ENCODE results near the gene FAM20A. TPM values are rescaled to one million over a fixed set of nuclear protein-coding genes. Genes with fewer than 3 reads are reported as not detected.
A peak's percentile ranks its signal among the peaks of the same experiment; 100 is the strongest.

FAM20A gene
- total and polyA plus RNA-seq, 4 donors = 14.9 to 72.0 (median 58.6) TPM

DNA sequence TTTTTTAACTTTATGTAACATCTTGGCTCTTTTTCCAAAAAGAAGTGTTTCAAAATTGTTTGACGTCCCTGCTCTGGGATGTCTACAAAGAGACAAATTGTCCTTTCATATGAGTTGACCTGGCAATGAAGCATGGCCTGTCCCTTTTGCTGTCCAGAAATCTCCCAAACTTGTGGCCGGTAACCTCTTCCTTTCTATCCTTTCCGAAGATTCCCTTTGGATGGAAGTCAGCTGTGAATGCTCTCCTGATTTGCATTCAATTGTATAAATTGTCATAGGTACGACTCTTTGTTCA, 40.9 kb upstream of the FAM20A start:
- H3K9me3 ChIP-seq (ENCODE audit: control insufficient read depth in 4 of 4, low read length in 3 of 4) = no peaks in the 10 kb centered on the region
- peaks cover 2 to 28% (median 16%) of the 10 kb centered on the region in 4 donors for H3K4me1 ChIP-seq (ENCODE audit: control insufficient read depth in 4 of 4, insufficient read depth in 4 of 4, low read length in 3 of 4)
- H3K27ac ChIP-seq (ENCODE audit: low read depth in 1 of 2, low read length in 2 of 2) = peak overlapping the region in 1 of 2 donors; percentile 25
- TF ChIP-seq RAD21 (IDR thresholded peaks at IDR 0.05) (peak; percentile 19 to 39), FOXA1 (IDR thresholded peaks at IDR 0.05) (no peak), YY1 (IDR thresholded peaks at IDR 0.05) (peak; percentile 84), GABPA (IDR thresholded peaks at IDR 0.05 in 1 of 2, conservative IDR thresholded peaks at IDR 0.05 in 1 of 2) (peak in 1 of 2 donors; percentile 9), RXRA (IDR thresholded peaks at IDR 0.05) (peak; percentile 35 to 77), FOXA2 (IDR thresholded peaks at IDR 0.05) (no peak), HNF4A (conservative IDR thresholded peaks at IDR 0.05) (peak; percentile 16 to 62), TAF1 (conservative IDR thresholded peaks at IDR 0.05) (peak; percentile 62), JUND (IDR thresholded peaks at IDR 0.05) (peak in 1 of 2 donors; percentile 32), ZBTB33 (IDR thresholded peaks at IDR 0.05) (peak; percentile 44), HNF4G (IDR thresholded peaks at IDR 0.05) (no peak), SP1 (IDR thresholded peaks at IDR 0.05) (peak; percentile 37), EGR1 (IDR thresholded peaks at IDR 0.05; ENCODE audit: low read depth in 2 of 2) (no peak), NR2F2 (IDR thresholded peaks at IDR 0.05) (no peak)
- TF ChIP-seq, protein P1, sequence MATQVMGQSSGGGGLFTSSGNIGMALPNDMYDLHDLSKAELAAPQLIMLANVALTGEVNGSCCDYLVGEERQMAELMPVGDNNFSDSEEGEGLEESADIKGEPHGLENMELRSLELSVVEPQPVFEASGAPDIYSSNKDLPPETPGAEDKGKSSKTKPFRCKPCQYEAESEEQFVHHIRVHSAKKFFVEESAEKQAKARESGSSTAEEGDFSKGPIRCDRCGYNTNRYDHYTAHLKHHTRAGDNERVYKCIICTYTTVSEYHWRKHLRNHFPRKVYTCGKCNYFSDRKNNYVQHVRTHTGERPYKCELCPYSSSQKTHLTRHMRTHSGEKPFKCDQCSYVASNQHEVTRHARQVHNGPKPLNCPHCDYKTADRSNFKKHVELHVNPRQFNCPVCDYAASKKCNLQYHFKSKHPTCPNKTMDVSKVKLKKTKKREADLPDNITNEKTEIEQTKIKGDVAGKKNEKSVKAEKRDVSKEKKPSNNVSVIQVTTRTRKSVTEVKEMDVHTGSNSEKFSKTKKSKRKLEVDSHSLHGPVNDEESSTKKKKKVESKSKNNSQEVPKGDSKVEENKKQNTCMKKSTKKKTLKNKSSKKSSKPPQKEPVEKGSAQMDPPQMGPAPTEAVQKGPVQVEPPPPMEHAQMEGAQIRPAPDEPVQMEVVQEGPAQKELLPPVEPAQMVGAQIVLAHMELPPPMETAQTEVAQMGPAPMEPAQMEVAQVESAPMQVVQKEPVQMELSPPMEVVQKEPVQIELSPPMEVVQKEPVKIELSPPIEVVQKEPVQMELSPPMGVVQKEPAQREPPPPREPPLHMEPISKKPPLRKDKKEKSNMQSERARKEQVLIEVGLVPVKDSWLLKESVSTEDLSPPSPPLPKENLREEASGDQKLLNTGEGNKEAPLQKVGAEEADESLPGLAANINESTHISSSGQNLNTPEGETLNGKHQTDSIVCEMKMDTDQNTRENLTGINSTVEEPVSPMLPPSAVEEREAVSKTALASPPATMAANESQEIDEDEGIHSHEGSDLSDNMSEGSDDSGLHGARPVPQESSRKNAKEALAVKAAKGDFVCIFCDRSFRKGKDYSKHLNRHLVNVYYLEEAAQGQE (IDR thresholded peaks at IDR 0.05) = peak; percentile 87
- TF ChIP-seq, protein P2, sequence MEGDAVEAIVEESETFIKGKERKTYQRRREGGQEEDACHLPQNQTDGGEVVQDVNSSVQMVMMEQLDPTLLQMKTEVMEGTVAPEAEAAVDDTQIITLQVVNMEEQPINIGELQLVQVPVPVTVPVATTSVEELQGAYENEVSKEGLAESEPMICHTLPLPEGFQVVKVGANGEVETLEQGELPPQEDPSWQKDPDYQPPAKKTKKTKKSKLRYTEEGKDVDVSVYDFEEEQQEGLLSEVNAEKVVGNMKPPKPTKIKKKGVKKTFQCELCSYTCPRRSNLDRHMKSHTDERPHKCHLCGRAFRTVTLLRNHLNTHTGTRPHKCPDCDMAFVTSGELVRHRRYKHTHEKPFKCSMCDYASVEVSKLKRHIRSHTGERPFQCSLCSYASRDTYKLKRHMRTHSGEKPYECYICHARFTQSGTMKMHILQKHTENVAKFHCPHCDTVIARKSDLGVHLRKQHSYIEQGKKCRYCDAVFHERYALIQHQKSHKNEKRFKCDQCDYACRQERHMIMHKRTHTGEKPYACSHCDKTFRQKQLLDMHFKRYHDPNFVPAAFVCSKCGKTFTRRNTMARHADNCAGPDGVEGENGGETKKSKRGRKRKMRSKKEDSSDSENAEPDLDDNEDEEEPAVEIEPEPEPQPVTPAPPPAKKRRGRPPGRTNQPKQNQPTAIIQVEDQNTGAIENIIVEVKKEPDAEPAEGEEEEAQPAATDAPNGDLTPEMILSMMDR (IDR thresholded peaks at IDR 0.05; ENCODE audit: low read depth, low read length, missing input control) = no peak
- TF ChIP-seq, protein P3, sequence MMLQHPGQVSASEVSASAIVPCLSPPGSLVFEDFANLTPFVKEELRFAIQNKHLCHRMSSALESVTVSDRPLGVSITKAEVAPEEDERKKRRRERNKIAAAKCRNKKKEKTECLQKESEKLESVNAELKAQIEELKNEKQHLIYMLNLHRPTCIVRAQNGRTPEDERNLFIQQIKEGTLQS (IDR thresholded peaks at IDR 0.05) = no peak
- TF ChIP-seq, protein P4, sequence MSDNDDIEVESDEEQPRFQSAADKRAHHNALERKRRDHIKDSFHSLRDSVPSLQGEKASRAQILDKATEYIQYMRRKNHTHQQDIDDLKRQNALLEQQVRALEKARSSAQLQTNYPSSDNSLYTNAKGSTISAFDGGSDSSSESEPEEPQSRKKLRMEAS (IDR thresholded peaks at IDR 0.05) = peak; percentile 48
- H3K36me3 ChIP-seq (ENCODE audit: control insufficient read depth in 4 of 4, insufficient read depth in 3 of 4, low read depth in 1 of 4, low read length in 3 of 4) = no peaks in the 10 kb centered on the region
- no peaks in the 10 kb centered on the region for H3K27me3 ChIP-seq (ENCODE audit: control insufficient read depth in 4 of 4, insufficient read depth in 4 of 4, low read length in 3 of 4)
- H3K9ac ChIP-seq (ENCODE audit: low read depth in 1 of 2, low read length in 2 of 2) = no peak overlapping the region
- H3K4me3 ChIP-seq (ENCODE audit: low read depth in 1 of 3, low read length in 3 of 3) = peak overlapping the region in 2 of 3 donors; percentile 20 to 37
- 39% methylated on average over 4 of the region's 4 CpGs for WGBS
- DNase-seq (ENCODE audit: low spot score) = no peak
